RWPE2 (cell line): ENCODE data around the gene HPSE2.

Source experiments
- ATAC-seq: fragments of 200-7000 bp; cut with Tn5 transposase; 3 replicates; pipeline ENCODE4 v1.9.1; 2021; ENCODE audit warnings: low read depth
- DNase-seq: peaks from one replicate; pipeline ENCODE4 v3.0.0-alpha.2; 2020; ENCODE audit warnings: low spot score
- H3K27ac ChIP-seq: fragments of 450-650 bp; 2 replicates; pipeline ENCODE4 v1.5.1; 2017; ENCODE audit warnings: mild to moderate bottlenecking; ENCODE audit not compliant: poor library complexity, severe bottlenecking
- H3K27me3 ChIP-seq: fragments of 250-450 bp; sonication (Bioruptor Pico); 2 replicates; pipeline ENCODE4 v1.5.1; 2021; ENCODE audit warnings: mild to moderate bottlenecking, moderate library complexity; ENCODE audit not compliant: insufficient read depth, poor library complexity, severe bottlenecking
- H3K36me3 ChIP-seq: fragments of 250-450 bp; sonication (Bioruptor Pico); 2 replicates; pipeline ENCODE4 v1.5.1; 2020; ENCODE audit warnings: low read depth, mild to moderate bottlenecking, moderate library complexity
- H3K4me1 ChIP-seq: fragments of 250-450 bp; sonication (Bioruptor Pico); 2 replicates; pipeline ENCODE4 v1.5.1; 2021; ENCODE audit warnings: mild to moderate bottlenecking, moderate library complexity; ENCODE audit not compliant: insufficient read depth, poor library complexity, severe bottlenecking
- H3K4me3 ChIP-seq: fragments of 250-450 bp; sonication (Bioruptor Pico); 2 replicates; pipeline ENCODE4 v1.5.1; 2021; ENCODE audit warnings: mild to moderate bottlenecking, moderate library complexity; ENCODE audit not compliant: severe bottlenecking
- H3K9me3 ChIP-seq: fragments of 250-450 bp; sonication (Bioruptor Pico); 2 replicates; pipeline ENCODE4 v1.5.1; 2021; ENCODE audit warnings: mild to moderate bottlenecking, moderate library complexity; ENCODE audit not compliant: severe bottlenecking
- CTCF ChIP-seq: fragments of 450-650 bp; IDR thresholded peaks from one replicate; pipeline ENCODE4 v1.5.1; 2017; ENCODE audit warnings: mild to moderate bottlenecking, moderate library complexity; ENCODE audit not compliant: poor library complexity, severe bottlenecking

The HPSE2 gene

DNA sequence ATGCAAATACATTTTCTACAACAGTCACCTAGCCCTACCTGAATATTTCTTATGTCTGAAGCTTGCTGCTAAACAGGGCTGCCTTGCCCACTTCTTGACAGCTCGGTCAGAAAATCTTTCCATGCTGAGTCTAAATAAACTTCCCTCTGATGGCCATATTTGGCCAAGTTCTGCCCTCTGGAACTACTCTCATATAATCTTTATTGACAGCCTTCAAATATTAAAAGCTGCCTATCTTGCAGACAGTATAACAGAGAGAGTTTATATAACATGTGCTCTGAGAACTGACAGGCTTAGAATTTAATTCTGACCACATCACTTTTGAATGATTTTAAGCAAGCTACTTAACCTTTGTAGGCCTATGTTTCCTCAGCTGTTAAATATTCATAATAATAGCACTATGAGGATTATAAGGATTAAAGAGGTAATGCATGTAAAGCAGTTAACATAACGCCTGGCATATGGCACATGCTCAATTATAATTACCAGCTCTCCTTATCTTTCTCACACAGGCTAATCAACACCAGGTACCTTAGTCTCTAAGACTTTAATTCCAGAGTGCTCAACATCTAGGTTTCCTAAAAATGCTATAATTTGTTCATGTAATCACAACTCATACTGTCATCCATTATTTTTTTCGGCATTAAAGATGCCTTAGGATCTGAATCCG lies 334.1 kb downstream of the HPSE2 start:
- H3K27me3 ChIP-seq, result no peaks in the 10 kb centered on the region
- no peaks in the 10 kb centered on the region for H3K9me3 ChIP-seq
- H3K36me3 ChIP-seq, result no peaks in the 10 kb centered on the region
- no peak overlapping the region for H3K4me3 ChIP-seq
- TF ChIP-seq CTCF, result no peak
- no peak overlapping the region for H3K27ac ChIP-seq
- H3K4me1 ChIP-seq, result no peaks in the 10 kb centered on the region
- ATAC-seq (no peak), DNase-seq (no peak)

DNA sequence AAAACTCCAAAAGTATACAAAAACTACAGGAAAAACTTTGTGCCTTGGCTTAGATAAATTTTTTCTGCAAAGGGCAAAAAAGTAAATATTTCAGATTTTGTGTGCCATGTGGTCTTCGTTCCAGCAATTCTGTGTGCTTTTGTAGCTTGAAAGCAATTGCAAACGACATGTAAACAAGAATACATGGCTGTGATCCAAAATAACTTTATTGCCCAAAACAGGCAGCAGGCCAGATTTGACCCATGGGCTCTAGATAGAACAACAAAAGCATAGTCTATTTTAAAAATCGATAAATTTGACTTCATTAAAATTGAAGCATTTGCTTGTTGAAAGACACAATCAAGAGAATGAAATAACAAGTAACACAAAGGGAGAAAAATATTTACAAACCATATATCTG lies 336.6 kb downstream of the HPSE2 start:
- DNase-seq (no peak), ATAC-seq (no peak)
- no peak for TF ChIP-seq CTCF
- Histone ChIP-seq H3K27ac (no peak overlapping the region), H3K36me3 (no peaks in the 10 kb centered on the region), H3K4me3 (no peak overlapping the region), H3K9me3 (no peaks in the 10 kb centered on the region), H3K27me3 (no peaks in the 10 kb centered on the region), H3K4me1 (no peaks in the 10 kb centered on the region)

DNA sequence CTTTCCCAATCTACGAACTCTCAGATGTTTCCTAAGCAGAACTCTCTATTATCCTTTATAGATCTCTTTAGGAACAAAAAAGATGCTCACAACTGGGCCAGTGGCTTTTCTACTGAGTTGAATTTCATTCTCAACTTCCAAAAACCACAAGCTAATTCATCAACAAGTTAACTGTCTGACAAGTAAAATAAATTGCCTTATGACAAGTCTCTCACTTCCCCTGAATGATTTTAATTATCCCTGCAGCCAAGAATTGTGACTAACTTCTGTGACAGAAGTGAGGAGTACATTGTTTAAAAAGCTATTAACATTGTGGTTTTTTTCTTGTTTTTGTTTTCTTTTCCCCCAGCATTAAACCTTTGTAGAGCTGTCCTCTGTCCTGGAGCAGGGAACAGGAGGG lies 343.1 kb downstream of the HPSE2 start:
- Histone ChIP-seq H3K27me3 (no peaks in the 10 kb centered on the region), H3K4me1 (no peaks in the 10 kb centered on the region), H3K4me3 (no peak overlapping the region), H3K36me3 (no peaks in the 10 kb centered on the region), H3K9me3 (no peaks in the 10 kb centered on the region), H3K27ac (no peak overlapping the region)
- no peak for TF ChIP-seq CTCF
- DNase-seq (no peak), ATAC-seq (no peak)

DNA sequence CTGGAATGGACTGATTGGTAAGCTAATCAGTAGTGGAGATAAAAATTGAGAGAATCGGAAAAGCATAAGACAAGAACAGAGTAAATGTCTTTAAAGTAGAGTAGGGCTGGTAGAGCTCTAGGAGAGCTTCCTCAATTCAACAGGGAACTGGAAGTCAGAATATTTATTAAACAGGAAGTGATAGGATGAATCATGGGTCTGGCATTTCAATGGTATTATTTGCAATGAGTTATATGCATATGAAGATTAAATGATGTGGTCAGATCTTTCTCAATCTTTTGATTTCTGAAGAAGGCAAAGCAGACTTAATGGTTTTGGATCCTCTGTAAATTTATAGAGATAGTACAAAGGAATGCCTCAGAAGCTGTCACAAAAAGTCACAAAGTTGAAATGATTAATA lies 349.0 kb downstream of the HPSE2 start:
- no peaks in the 10 kb centered on the region for H3K36me3 ChIP-seq
- no peak overlapping the region for H3K27ac ChIP-seq
- no peak overlapping the region for H3K4me3 ChIP-seq
- H3K27me3 ChIP-seq, result no peaks in the 10 kb centered on the region
- no peaks in the 10 kb centered on the region for H3K9me3 ChIP-seq
- TF ChIP-seq CTCF, result no peak
- DNase-seq (no peak), ATAC-seq (peak; percentile 67)
- H3K4me1 ChIP-seq, result no peaks in the 10 kb centered on the region

DNA sequence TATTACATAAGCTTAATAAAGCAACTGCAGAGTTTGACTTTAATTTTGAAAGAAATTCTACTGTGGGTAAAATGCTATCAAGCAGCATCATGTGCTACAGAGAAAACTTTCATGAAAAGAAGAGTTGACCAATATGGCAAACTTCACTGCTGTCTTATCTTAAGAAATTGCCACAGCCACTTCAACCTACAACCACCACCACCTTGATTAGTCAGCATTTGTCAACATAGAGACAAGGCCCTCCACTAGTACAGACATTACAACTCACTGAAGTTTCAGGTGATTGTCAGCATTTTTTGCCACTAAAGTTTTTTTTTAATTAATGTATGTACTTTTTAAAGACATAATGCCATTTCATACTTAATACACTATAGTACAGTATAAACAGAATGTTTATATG lies 350.3 kb downstream of the HPSE2 start:
- H3K27ac ChIP-seq, result no peak overlapping the region
- no peak for DNase-seq
- no peaks in the 10 kb centered on the region for H3K36me3 ChIP-seq
- no peak overlapping the region for H3K4me3 ChIP-seq
- H3K27me3 ChIP-seq, result no peaks in the 10 kb centered on the region
- TF ChIP-seq CTCF, result no peak
- H3K9me3 ChIP-seq, result no peaks in the 10 kb centered on the region
- ATAC-seq, result no peak
- H3K4me1 ChIP-seq, result no peaks in the 10 kb centered on the region
